ENCODE measurements around the gene VPS16.
A peak's percentile ranks its signal among the peaks of the same experiment; 100 is the strongest.

DNA sequence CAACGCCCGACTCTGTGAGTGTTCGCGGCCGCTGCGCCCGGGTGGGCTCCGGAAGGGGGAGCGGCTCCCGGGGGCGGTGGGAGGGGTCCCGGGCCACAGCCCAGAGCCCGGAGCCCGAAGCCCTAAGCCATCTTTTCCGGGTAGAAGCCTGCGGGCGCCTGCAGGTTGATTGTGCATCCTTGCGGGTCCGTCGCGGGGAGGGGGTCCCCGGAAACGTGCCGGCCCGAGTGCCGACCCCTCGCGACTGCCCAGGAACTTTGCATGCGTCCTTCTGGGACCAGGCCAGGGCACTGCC, 33.1 kb downstream of the VPS16 start:
- TF ChIP-seq ZNF157 (tag by site-specific recombination; IDR thresholded peaks at IDR 0.05), result no peak
- TF ChIP-seq ZEB2 (tag by site-specific recombination; IDR thresholded peaks at IDR 0.05), result no peak
- TF ChIP-seq, protein P1, sequence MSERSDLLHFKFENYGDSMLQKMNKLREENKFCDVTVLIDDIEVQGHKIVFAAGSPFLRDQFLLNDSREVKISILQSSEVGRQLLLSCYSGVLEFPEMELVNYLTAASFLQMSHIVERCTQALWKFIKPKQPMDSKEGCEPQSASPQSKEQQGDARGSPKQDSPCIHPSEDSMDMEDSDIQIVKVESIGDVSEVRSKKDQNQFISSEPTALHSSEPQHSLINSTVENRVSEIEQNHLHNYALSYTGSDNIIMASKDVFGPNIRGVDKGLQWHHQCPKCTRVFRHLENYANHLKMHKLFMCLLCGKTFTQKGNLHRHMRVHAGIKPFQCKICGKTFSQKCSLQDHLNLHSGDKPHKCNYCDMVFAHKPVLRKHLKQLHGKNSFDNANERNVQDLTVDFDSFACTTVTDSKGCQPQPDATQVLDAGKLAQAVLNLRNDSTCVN (tag by site-specific recombination; optimal IDR thresholded peaks at IDR 0.05), result no peak
- TF ChIP-seq, protein P2, sequence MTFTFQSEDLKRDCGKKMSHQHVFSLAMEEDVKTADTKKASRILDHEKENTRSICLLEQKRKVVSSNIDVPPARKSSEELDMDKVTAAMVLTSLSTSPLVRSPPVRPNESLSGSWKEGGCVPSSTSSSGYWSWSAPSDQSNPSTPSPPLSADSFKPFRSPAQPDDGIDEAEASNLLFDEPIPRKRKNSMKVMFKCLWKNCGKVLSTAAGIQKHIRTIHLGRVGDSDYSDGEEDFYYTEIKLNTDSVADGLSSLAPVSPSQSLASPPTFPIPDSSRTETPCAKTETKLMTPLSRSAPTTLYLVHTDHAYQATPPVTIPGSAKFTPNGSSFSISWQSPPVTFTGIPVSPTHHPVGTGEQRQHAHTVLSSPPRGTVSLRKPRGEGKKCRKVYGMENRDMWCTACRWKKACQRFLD (tag by site-specific recombination; IDR thresholded peaks at IDR 0.05), result no peak
- TF ChIP-seq, protein P3, sequence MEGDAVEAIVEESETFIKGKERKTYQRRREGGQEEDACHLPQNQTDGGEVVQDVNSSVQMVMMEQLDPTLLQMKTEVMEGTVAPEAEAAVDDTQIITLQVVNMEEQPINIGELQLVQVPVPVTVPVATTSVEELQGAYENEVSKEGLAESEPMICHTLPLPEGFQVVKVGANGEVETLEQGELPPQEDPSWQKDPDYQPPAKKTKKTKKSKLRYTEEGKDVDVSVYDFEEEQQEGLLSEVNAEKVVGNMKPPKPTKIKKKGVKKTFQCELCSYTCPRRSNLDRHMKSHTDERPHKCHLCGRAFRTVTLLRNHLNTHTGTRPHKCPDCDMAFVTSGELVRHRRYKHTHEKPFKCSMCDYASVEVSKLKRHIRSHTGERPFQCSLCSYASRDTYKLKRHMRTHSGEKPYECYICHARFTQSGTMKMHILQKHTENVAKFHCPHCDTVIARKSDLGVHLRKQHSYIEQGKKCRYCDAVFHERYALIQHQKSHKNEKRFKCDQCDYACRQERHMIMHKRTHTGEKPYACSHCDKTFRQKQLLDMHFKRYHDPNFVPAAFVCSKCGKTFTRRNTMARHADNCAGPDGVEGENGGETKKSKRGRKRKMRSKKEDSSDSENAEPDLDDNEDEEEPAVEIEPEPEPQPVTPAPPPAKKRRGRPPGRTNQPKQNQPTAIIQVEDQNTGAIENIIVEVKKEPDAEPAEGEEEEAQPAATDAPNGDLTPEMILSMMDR (tag by site-specific recombination; IDR thresholded peaks at IDR 0.05), result no peak
- TF ChIP-seq, protein P4, sequence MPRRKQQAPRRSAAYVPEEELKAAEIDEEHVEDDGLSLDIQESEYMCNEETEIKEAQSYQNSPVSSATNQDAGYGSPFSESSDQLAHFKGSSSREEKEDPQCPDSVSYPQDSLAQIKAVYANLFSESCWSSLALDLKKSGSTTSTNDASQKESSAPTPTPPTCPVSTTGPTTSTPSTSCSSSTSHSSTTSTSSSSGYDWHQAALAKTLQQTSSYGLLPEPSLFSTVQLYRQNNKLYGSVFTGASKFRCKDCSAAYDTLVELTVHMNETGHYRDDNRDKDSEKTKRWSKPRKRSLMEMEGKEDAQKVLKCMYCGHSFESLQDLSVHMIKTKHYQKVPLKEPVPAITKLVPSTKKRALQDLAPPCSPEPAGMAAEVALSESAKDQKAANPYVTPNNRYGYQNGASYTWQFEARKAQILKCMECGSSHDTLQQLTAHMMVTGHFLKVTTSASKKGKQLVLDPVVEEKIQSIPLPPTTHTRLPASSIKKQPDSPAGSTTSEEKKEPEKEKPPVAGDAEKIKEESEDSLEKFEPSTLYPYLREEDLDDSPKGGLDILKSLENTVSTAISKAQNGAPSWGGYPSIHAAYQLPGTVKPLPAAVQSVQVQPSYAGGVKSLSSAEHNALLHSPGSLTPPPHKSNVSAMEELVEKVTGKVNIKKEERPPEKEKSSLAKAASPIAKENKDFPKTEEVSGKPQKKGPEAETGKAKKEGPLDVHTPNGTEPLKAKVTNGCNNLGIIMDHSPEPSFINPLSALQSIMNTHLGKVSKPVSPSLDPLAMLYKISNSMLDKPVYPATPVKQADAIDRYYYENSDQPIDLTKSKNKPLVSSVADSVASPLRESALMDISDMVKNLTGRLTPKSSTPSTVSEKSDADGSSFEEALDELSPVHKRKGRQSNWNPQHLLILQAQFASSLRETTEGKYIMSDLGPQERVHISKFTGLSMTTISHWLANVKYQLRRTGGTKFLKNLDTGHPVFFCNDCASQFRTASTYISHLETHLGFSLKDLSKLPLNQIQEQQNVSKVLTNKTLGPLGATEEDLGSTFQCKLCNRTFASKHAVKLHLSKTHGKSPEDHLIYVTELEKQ (tag by site-specific recombination; IDR thresholded peaks at IDR 0.05; ENCODE audit: borderline replicate concordance), result no peak
- TF ChIP-seq, protein P5, sequence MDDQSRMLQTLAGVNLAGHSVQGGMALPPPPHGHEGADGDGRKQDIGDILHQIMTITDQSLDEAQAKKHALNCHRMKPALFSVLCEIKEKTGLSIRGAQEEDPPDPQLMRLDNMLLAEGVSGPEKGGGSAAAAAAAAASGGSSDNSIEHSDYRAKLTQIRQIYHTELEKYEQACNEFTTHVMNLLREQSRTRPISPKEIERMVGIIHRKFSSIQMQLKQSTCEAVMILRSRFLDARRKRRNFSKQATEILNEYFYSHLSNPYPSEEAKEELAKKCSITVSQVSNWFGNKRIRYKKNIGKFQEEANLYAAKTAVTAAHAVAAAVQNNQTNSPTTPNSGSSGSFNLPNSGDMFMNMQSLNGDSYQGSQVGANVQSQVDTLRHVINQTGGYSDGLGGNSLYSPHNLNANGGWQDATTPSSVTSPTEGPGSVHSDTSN (CRISPR knock-in tag; IDR thresholded peaks at IDR 0.05), result 0 out of 2 replicates have a peak, but pooled peaks have one; percentile 18
- no peak for TF ChIP-seq FEZF1 (tag by site-specific recombination; IDR thresholded peaks at IDR 0.05)
